OCI-LY1 (cell line): ENCODE measurements around the gene ZNF669.

Experiments used
- H2AFZ ChIP-seq: fragments of 200-600 bp; sonication (generic), shearing (Covaris generic); 2 replicates; pipeline ENCODE4 v1.6.0; 2014; ENCODE audit warnings: antibody characterized with exemption, mild to moderate bottlenecking, low read length
- H3F3A ChIP-seq: fragments of 200-600 bp; sonication (generic), shearing (Covaris generic); 2 replicates; pipeline ENCODE4 v1.6.0; 2014; ENCODE audit warnings: mild to moderate bottlenecking, antibody characterized with exemption, low read length, moderate library complexity; ENCODE audit not compliant: insufficient read depth
- H3K27ac ChIP-seq: fragments of 200-600 bp; sonication (generic); 2 replicates; pipeline ENCODE4 v1.5.1; 2014; ENCODE audit warnings: low read length, mixed run types, mild to moderate bottlenecking, low read depth; ENCODE audit not compliant: poor library complexity, severe bottlenecking
- H3K27me3 ChIP-seq: fragments of 200-600 bp; sonication (generic); 2 replicates; pipeline ENCODE4 v1.6.0; 2014; ENCODE audit warnings: antibody characterized with exemption, mild to moderate bottlenecking, low read length, moderate library complexity; ENCODE audit not compliant: insufficient read depth
- H3K36me3 ChIP-seq: fragments of 200-600 bp; sonication (generic); 2 replicates; pipeline ENCODE4 v1.6.1; 2014; ENCODE audit warnings: mild to moderate bottlenecking, antibody characterized with exemption, low read length, moderate library complexity, mixed read lengths; ENCODE audit not compliant: insufficient read depth
- H3K4me1 ChIP-seq: fragments of 200-600 bp; sonication (generic); 2 replicates; pipeline ENCODE4 v1.5.1; 2014; ENCODE audit warnings: mild to moderate bottlenecking, low read length, moderate library complexity; ENCODE audit not compliant: insufficient read depth, severe bottlenecking
- H3K4me2 ChIP-seq: fragments of 200-600 bp; sonication (generic), shearing (Covaris generic); 2 replicates; pipeline ENCODE4 v1.6.1; 2014; ENCODE audit warnings: low read length
- H3K4me3 ChIP-seq: fragments of 200-600 bp; sonication (generic); 2 replicates; pipeline ENCODE4 v1.5.1; 2014; ENCODE audit warnings: low read length, low read depth, mild to moderate bottlenecking, mixed read lengths; ENCODE audit not compliant: poor library complexity, severe bottlenecking
- H3K79me2 ChIP-seq: fragments of 200-600 bp; shearing (Covaris generic); 2 replicates; pipeline ENCODE4 v1.6.1; 2016; ENCODE audit warnings: mixed run types, low read length, mixed read lengths; ENCODE audit not compliant: insufficient read depth
- H3K9ac ChIP-seq: fragments of 200-600 bp; sonication (generic), shearing (Covaris generic); 2 replicates; pipeline ENCODE4 v1.6.1; 2014; ENCODE audit warnings: mild to moderate bottlenecking, low read length, mixed read lengths
- H3K9me2 ChIP-seq: fragments of 200-600 bp; sonication (generic), shearing (Covaris generic); 2 replicates; pipeline ENCODE4 v1.6.1; 2014; ENCODE audit warnings: low read depth, mild to moderate bottlenecking, low read length, mixed read lengths
- H3K9me3 ChIP-seq: fragments of 200-600 bp; shearing (Covaris generic); 2 replicates; pipeline ENCODE4 v1.6.1; 2014; ENCODE audit warnings: low read length, mixed read lengths
- H4K20me1 ChIP-seq: fragments of 200-600 bp; sonication (generic), shearing (Covaris generic); 2 replicates; pipeline ENCODE4 v1.6.0; 2016; ENCODE audit warnings: mild to moderate bottlenecking, low read length; ENCODE audit not compliant: insufficient read depth
- EZH2 ChIP-seq: fragments of 200-600 bp; sonication (generic), shearing (Covaris generic); IDR thresholded peaks from 2 replicates; pipeline ENCODE4 v1.8.0; 2017; ENCODE audit warnings: borderline replicate concordance, mixed run types, mild to moderate bottlenecking, antibody characterized with exemption, low read length, moderate library complexity, mixed read lengths
- TF ChIP-seq, protein P1 (sequence below): fragments of 200-600 bp; sonication (generic), shearing (Covaris generic); IDR thresholded peaks from 2 replicates; pipeline ENCODE4 v1.5.1; 2017; ENCODE audit warnings: mild to moderate bottlenecking, antibody characterized with exemption, low read length, moderate library complexity, mixed read lengths

ZNF669 gene

DNA sequence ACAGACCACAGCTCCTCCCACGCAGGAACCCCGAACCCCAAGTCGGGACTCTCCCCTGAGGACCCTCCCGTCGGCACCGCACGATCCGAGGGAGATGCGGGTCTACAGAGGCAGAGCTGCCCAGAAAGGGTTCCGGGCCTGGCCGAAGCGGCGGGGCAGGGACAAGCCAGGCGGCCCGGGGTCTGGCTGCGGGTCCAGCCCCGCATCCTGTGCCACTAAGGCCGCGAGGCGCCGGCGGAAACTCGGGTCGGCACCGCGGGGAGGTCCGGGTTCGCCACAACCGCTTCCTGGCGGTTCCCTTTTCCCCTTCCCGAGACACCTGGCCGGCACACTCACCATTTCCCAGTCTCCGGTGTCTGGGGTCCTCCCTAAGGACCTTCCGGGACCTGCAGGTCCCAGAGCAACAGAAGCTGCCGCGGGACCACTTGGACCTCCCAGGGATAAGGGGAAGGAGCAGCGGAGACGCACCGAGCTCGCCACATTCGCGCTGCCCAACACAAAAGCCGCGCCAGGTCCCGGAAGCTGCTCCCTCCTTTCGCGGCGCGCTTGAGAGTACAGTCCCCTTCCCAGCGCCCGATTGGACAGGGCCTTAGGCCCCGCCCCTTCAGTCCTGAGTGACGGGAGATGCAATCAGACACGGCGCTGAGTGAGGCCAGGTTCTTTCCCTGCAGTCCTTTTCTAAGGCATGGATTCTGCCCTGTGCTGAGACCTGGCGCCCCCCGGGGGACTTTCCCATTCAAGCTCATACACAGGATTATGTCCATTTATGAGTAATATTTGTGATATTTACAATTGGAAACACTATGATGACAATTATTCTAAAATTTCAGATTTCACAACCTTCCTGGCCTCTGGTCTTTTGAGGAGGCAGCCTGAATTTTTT lies 25.7 kb downstream of the ZNF669 start, which contains the start of gene ZNF670:
ZNF670 (minus strand) TSS at position 554 of the 883 bp plus-strand sequence; CDS start at position 339, 215 bp downstream.
- Histone ChIP-seq H3K4me2 (peak within 1 kb of the TSS; percentile 76), H3K4me1 (peaks cover 11% of the 10 kb centered on the region), H3F3A (no peaks in the 10 kb centered on the region), H3K9me3 (peaks cover 14% of the 10 kb centered on the region), H3K4me3 (peak within 1 kb of the TSS; percentile 88), H3K27ac (no peak within 1 kb of the TSS), H3K27me3 (no peaks in the 10 kb centered on the region), H3K9me2 (no peaks in the 10 kb centered on the region), H3K9ac (peak within 1 kb of the TSS; percentile 83), H4K20me1 (no peaks in the 10 kb centered on the region), H3K79me2 (peaks cover 32% of the 10 kb centered on the region), H3K36me3 (peaks cover 17% of the 10 kb centered on the region), H2AFZ (peak within 1 kb of the TSS; percentile 76)
- TF ChIP-seq, protein P1, sequence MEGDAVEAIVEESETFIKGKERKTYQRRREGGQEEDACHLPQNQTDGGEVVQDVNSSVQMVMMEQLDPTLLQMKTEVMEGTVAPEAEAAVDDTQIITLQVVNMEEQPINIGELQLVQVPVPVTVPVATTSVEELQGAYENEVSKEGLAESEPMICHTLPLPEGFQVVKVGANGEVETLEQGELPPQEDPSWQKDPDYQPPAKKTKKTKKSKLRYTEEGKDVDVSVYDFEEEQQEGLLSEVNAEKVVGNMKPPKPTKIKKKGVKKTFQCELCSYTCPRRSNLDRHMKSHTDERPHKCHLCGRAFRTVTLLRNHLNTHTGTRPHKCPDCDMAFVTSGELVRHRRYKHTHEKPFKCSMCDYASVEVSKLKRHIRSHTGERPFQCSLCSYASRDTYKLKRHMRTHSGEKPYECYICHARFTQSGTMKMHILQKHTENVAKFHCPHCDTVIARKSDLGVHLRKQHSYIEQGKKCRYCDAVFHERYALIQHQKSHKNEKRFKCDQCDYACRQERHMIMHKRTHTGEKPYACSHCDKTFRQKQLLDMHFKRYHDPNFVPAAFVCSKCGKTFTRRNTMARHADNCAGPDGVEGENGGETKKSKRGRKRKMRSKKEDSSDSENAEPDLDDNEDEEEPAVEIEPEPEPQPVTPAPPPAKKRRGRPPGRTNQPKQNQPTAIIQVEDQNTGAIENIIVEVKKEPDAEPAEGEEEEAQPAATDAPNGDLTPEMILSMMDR, result 0 out of 2 replicates have a peak, but pooled peaks have one; percentile 6
- no peak for TF ChIP-seq EZH2

DNA sequence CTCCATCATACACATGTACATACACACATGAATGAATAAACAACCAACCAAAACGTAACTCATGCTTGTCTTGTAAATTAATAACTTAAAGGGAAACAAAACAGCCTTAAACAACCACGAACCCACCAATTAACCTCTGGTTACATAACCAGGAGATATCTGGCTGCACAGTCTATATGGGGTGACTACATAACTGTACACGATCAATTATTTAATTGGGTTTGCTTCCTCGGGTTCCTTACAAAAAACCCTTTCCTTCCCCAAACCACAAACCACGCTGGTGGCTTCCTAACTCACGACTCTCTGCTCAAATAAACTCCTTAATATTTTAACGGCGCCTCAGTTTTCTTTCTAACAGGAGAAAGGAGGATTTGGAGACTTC lies 26.3 kb downstream of the ZNF669 start:
- H3F3A ChIP-seq, result no peaks in the 10 kb centered on the region
- H3K9me3 ChIP-seq, result peaks cover 14% of the 10 kb centered on the region
- no peak overlapping the region for H3K27ac ChIP-seq
- H3K4me1 ChIP-seq, result peaks cover 11% of the 10 kb centered on the region
- H4K20me1 ChIP-seq, result no peaks in the 10 kb centered on the region
- peak overlapping the region; percentile 83 for H3K9ac ChIP-seq
- peaks cover 38% of the 10 kb centered on the region for H3K79me2 ChIP-seq
- H3K4me3 ChIP-seq, result peak overlapping the region; percentile 88
- H2AFZ ChIP-seq, result no peak overlapping the region
- TF ChIP-seq, protein P1, result no peak
- TF ChIP-seq EZH2, result no peak
- peak overlapping the region; percentile 76 for H3K4me2 ChIP-seq
- no peaks in the 10 kb centered on the region for H3K27me3 ChIP-seq
- peaks cover 17% of the 10 kb centered on the region for H3K36me3 ChIP-seq
- no peaks in the 10 kb centered on the region for H3K9me2 ChIP-seq

GRCh38 chr1:247077213-247077612 lies 26.9 kb downstream of the ZNF669 start:
- peak overlapping the region; percentile 76 for H3K4me2 ChIP-seq
- peaks cover 39% of the 10 kb centered on the region for H3K79me2 ChIP-seq
- no peaks in the 10 kb centered on the region for H3K9me2 ChIP-seq
- peaks cover 17% of the 10 kb centered on the region for H3K36me3 ChIP-seq
- TF ChIP-seq, protein P1, result no peak
- TF ChIP-seq EZH2, result no peak
- H3K4me3 ChIP-seq, result peak overlapping the region; percentile 88
- H3F3A ChIP-seq, result no peaks in the 10 kb centered on the region
- peaks cover 11% of the 10 kb centered on the region for H3K4me1 ChIP-seq
- peaks cover 14% of the 10 kb centered on the region for H3K9me3 ChIP-seq
- no peaks in the 10 kb centered on the region for H3K27me3 ChIP-seq
- no peak overlapping the region for H2AFZ ChIP-seq
- H3K9ac ChIP-seq, result peak overlapping the region; percentile 83; the same call in 1 of the 2 replicates
- H3K27ac ChIP-seq, result no peak overlapping the region
- no peaks in the 10 kb centered on the region for H4K20me1 ChIP-seq
